GM19239 (cell line): ENCODE data around the gene IPO9.

Source experiments
- DNase-seq: peaks from one replicate; pipeline ENCODE4 v3.0.0; 2011; ENCODE audit warnings: low spot score; ENCODE audit not compliant: insufficient read length
- FAIRE-seq: peaks from 2 replicates; lab custom pipeline; 2011; peaks lifted over from hg19 to GRCh38; lab: Jason Lieb, UNC

IPO9 gene

GRCh38 chr1:201885531-201886075 is 56.6 kb downstream of the IPO9 start:
- DNase-seq (no peak), FAIRE-seq (no peak)

GRCh38 chr1:201886103-201886885 is 57.3 kb downstream of the IPO9 start:
- DNase-seq (no peak), FAIRE-seq (no peak)

- DNase-seq: no peak
- FAIRE-seq: no peak
Measured at GRCh38 chr1:201887116-201887866, 58.3 kb downstream of the IPO9 start.

- FAIRE-seq: no peak
- DNase-seq: no peak
Measured at GRCh38 chr1:201888282-201889089, 59.5 kb downstream of the IPO9 start, which contains the start of gene SHISA4. SHISA4 (plus strand) TSS chr1:201888898; CDS start chr1:201888995, 97 bp downstream.

- FAIRE-seq: no peak
- no peak for DNase-seq
Measured at GRCh38 chr1:201889090-201889968, 60.4 kb downstream of the IPO9 start.

- FAIRE-seq (no peak), DNase-seq (no peak)
Measured at GRCh38 chr1:201890223-201890622, 61.3 kb downstream of the IPO9 start.

- FAIRE-seq (no peak), DNase-seq (no peak)
Measured at GRCh38 chr1:201890806-201891450, 62.0 kb downstream of the IPO9 start.

GRCh38 chr1:201891451-201892045 is 62.6 kb downstream of the IPO9 start:
- DNase-seq: no peak
- FAIRE-seq: no peak

GRCh38 chr1:201892211-201892610 is 63.3 kb downstream of the IPO9 start:
- no peak for DNase-seq
- FAIRE-seq: no peak

GRCh38 chr1:201893431-201893830 is 64.5 kb downstream of the IPO9 start:
- DNase-seq: no peak
- FAIRE-seq: no peak

- no peak for FAIRE-seq
- no peak for DNase-seq
Measured at GRCh38 chr1:201894343-201895119, 65.6 kb downstream of the IPO9 start.

GRCh38 chr1:201895120-201895665 is 66.2 kb downstream of the IPO9 start:
- FAIRE-seq: no peak
- no peak for DNase-seq

GRCh38 chr1:201895913-201896807 is 67.2 kb downstream of the IPO9 start:
- FAIRE-seq (peak; percentile 98), DNase-seq (peak; percentile 91)

GRCh38 chr1:201896951-201897391 is 68.0 kb downstream of the IPO9 start:
- no peak for FAIRE-seq
- DNase-seq: no peak

GRCh38 chr1:201898240-201898894 is 69.4 kb downstream of the IPO9 start:
- DNase-seq (no peak), FAIRE-seq (no peak)

- DNase-seq (no peak), FAIRE-seq (no peak)
Measured at GRCh38 chr1:201898992-201899391, 70.0 kb downstream of the IPO9 start.
